HepG2 (cell line): ENCODE results near the gene KDM5A. TPM values are rescaled to one million over a fixed set of nuclear protein-coding genes. Genes with fewer than 3 reads are reported as not detected.

Experiments
- CEBPG ChIP-seq: IDR thresholded peaks from 2 replicates; pipeline ENCODE4 v1.6.1; 2016
- ELF1 ChIP-seq: sonication (generic); formaldehyde crosslinking; IDR thresholded peaks from 2 replicates; pipeline ENCODE4 v1.4.0; 2020; ENCODE audit warnings: missing genetic modification reagents
- GATAD2A ChIP-seq: IDR thresholded peaks from 2 replicates; pipeline ENCODE4 v1.6.1; 2016
- HNF1B ChIP-seq: sonication (generic); formaldehyde crosslinking; IDR thresholded peaks from 2 replicates; pipeline ENCODE4 v1.5.1; 2020; ENCODE audit warnings: mild to moderate bottlenecking, moderate library complexity, missing genetic modification reagents
- HOXA7 ChIP-seq: sonication (generic); formaldehyde crosslinking; IDR thresholded peaks from 2 replicates; pipeline ENCODE4 v1.8.1; 2022; ENCODE audit warnings: mild to moderate bottlenecking, missing genetic modification reagents, moderate library complexity
- KLF6 ChIP-seq: IDR thresholded peaks from 2 replicates; pipeline ENCODE4 v1.8.0; 2016; ENCODE audit warnings: missing biosample characterization, missing genetic modification reagents
- MAX ChIP-seq: IDR thresholded peaks from 2 replicates; pipeline ENCODE4 v1.6.1; 2012; ENCODE audit warnings: inconsistent platforms
- NFIB ChIP-seq: sonication (generic); formaldehyde crosslinking; IDR thresholded peaks from 2 replicates; pipeline ENCODE4 v1.9.0; 2021; ENCODE audit warnings: missing genetic modification reagents, mild to moderate bottlenecking, borderline replicate concordance
- POGZ ChIP-seq: sonication (generic); formaldehyde crosslinking; IDR thresholded peaks from 2 replicates; pipeline ENCODE4 v1.4.0; 2020; ENCODE audit warnings: mild to moderate bottlenecking, missing genetic modification reagents
- POLR2A ChIP-seq, 2 experiments: IDR thresholded peaks; 2 replicates each; pipeline ENCODE4 v1.6.1; 2011; ENCODE audit warnings: low read depth in 2 of 2, low read length in 2 of 2, mild to moderate bottlenecking in 1 of 2, moderate library complexity in 1 of 2; ENCODE audit not compliant: insufficient read depth in 1 of 2
- POLR2AphosphoS5 ChIP-seq: IDR thresholded peaks from 2 replicates; pipeline ENCODE4 v1.6.1; 2012; ENCODE audit warnings: low read depth, low read length
- RFX5 ChIP-seq: IDR thresholded peaks from 2 replicates; pipeline ENCODE4 v1.6.1; 2011; ENCODE audit warnings: low read depth, low read length, improper control_type of control experiment
- SCMH1 ChIP-seq: sonication (generic); formaldehyde crosslinking; IDR thresholded peaks from 2 replicates; pipeline ENCODE4 v1.9.0; 2021; ENCODE audit warnings: missing genetic modification reagents, mild to moderate bottlenecking, borderline replicate concordance
- SP5 ChIP-seq: IDR thresholded peaks from 2 replicates; pipeline ENCODE4 v1.6.1; 2016; ENCODE audit warnings: low read depth, borderline replicate concordance
- TARDBP ChIP-seq: sonication (generic); formaldehyde crosslinking; IDR thresholded peaks from 2 replicates; pipeline ENCODE4 v1.8.0; 2022; ENCODE audit warnings: mild to moderate bottlenecking, missing genetic modification reagents
- TBL1XR1 ChIP-seq: fragments of 150-350 bp; IDR thresholded peaks from 2 replicates; pipeline ENCODE4 v1.6.1; 2014; ENCODE audit warnings: borderline replicate concordance, low read length; ENCODE audit not compliant: partially characterized antibody
- ZBTB43 ChIP-seq: sonication (generic); formaldehyde crosslinking; conservative IDR thresholded peaks from 2 replicates; pipeline ENCODE4 v1.4.0; 2020; ENCODE audit warnings: missing genetic modification reagents
- ZFP36L1 ChIP-seq: sonication (generic); formaldehyde crosslinking; IDR thresholded peaks from 2 replicates; pipeline ENCODE4 v1.8.0; 2022; ENCODE audit warnings: mild to moderate bottlenecking, missing genetic modification reagents, moderate library complexity
- ZFP90 ChIP-seq: sonication (generic); formaldehyde crosslinking; IDR thresholded peaks from 2 replicates; pipeline ENCODE4 v1.8.0; 2022; ENCODE audit warnings: missing genetic modification reagents, mild to moderate bottlenecking, inconsistent platforms, borderline replicate concordance
- ZFP91 ChIP-seq: sonication (generic); formaldehyde crosslinking; IDR thresholded peaks from 2 replicates; pipeline ENCODE4 v1.9.0; 2022; ENCODE audit warnings: missing genetic modification reagents, mild to moderate bottlenecking, borderline replicate concordance
- ZNF230 ChIP-seq: sonication (generic); formaldehyde crosslinking; IDR thresholded peaks from 2 replicates; pipeline ENCODE4 v1.4.0; 2020; ENCODE audit warnings: mild to moderate bottlenecking, missing genetic modification reagents
- ZNF317 ChIP-seq: sonication (generic); formaldehyde crosslinking; IDR thresholded peaks from 2 replicates; pipeline ENCODE4 v1.5.0; 2020; ENCODE audit warnings: mild to moderate bottlenecking, missing genetic modification reagents
- ZNF563 ChIP-seq: sonication (generic); formaldehyde crosslinking; IDR thresholded peaks from 2 replicates; pipeline ENCODE4 v1.8.0; 2022; ENCODE audit warnings: mild to moderate bottlenecking, moderate library complexity, missing genetic modification reagents
- ZSCAN5A ChIP-seq: sonication (generic); formaldehyde crosslinking; IDR thresholded peaks from 2 replicates; pipeline ENCODE4 v1.8.0; 2022; ENCODE audit warnings: mild to moderate bottlenecking, missing genetic modification reagents, borderline replicate concordance
- polyA plus RNA-seq, 8 experiments: library from polyadenylated mRNA; depleted of rRNA in 3 of 8; stranded (reverse) in 7 of 8; unstranded in 1 of 8; fragments of >200 nt; fragmentation: Illumina TruSeq in 4 of 8; extraction: Trizol in 4 of 8; gene quantifications; 2 replicates each; pipeline versions ENCODE4 v1.2.1 to v1.2.3, GENCODE V29; 2011 to 2016; ENCODE audit warnings: low read depth in 4 of 8, missing spikeins in 1 of 8, mixed read lengths in 1 of 8; ENCODE audit not compliant: insufficient read depth in 1 of 8
- total RNA-seq, 5 experiments: library from RNA; depleted of rRNA; stranded (reverse); fragments of >200 nt; fragmentation: Illumina TruSeq; extraction: Trizol; gene quantifications; 2 replicates each; pipeline ENCODE4 v1.2.3, GENCODE V29; 2016; ENCODE audit warnings: low read depth in 1 of 5

Gene KDM5A
- total and polyA plus RNA-seq, 2 of the 13 experiments (the other 11 are each of a cell fraction or from before 2014, with no cell fraction given) = 12.0 to 29.2 TPM

- TF ChIP-seq ZSCAN5A (0 out of 2 replicates have a peak, but pooled peaks have one; percentile 44), TBL1XR1 (peak; percentile 23), HOXA7 (CRISPR knock-in tag) (no peak), HNF1B (CRISPR knock-in tag) (peak; percentile 20), POLR2AphosphoS5 (peak; percentile 40; the same call in 1 of the 2 replicates), ZNF317 (CRISPR knock-in tag) (peak; percentile 35; the same call in 1 of the 2 replicates), TARDBP (CRISPR knock-in tag) (peak; percentile 77), ZFP91 (CRISPR knock-in tag) (peak; percentile 77), ZNF230 (peak; percentile 62; the same call in 1 of the 2 replicates), ZFP36L1 (CRISPR knock-in tag) (peak; percentile 27; the same call in 1 of the 2 replicates), POLR2A (IDR thresholded peaks at IDR 0.05; ENCODE audit: insufficient read depth in 1 of 2, low read depth in 2 of 2, low read length in 2 of 2) (0 out of 4 replicates have a peak, but pooled peaks of 1 of the 2 experiments have one; percentile 24), ELF1 (CRISPR knock-in tag) (peak; percentile 49; the same call in 1 of the 2 replicates), SP5 (CRISPR knock-in tag) (0 out of 2 replicates have a peak, but pooled peaks have one; percentile 20), SCMH1 (CRISPR knock-in tag) (no peak), KLF6 (CRISPR knock-in tag) (no peak), NFIB (no peak), POGZ (CRISPR knock-in tag) (0 out of 2 replicates have a peak, but pooled peaks have one; percentile 7), ZFP90 (CRISPR knock-in tag) (0 out of 2 replicates have a peak, but pooled peaks have one; percentile 26), MAX (peak; percentile 46; the same call in 1 of the 2 replicates), RFX5 (no peak), ZBTB43 (CRISPR knock-in tag) (0 out of 2 replicates have a peak, but pooled peaks have one; percentile 29), ZNF563 (peak; percentile 67; the same call in 1 of the 2 replicates), GATAD2A (CRISPR knock-in tag) (peak; percentile 38; the same call in 1 of the 2 replicates), CEBPG (CRISPR knock-in tag) (0 out of 2 replicates have a peak, but pooled peaks have one; percentile 30)
Measured at GRCh38 chr12:237026-237815, 151.9 kb downstream of the KDM5A start (continued).
